NCI-H82 treated with DMSO at 0.1 percent for 48 hours (cell line): Measurements from ENCODE around the gene RAB8B.

Experiments used
- DNase-seq: peaks from one replicate; lab custom pipeline; 2025; ENCODE audit not compliant: unreplicated experiment; lab: John Stamatoyannopoulos, UW

Gene RAB8B

DNA sequence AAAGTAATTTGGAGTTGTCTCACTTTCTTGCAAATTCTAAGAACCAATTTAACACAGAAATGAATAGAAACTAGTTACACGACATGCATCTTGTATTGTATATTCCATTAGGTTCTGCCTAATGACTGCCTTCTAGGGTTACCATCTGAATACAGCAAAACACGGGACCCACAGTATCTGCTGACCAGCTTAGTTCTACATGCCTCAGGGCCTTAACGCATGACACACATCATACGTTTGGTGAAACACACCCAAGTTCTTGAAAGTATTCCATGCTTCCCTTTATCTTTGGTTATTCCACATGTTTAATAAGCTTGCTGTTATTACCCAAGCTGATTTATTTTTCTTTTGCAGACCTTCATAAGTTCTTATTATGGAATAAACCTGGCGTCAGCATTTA, 115.9 kb downstream of the RAB8B start:
- DNase-seq, result no peak

- no peak for DNase-seq
Measured at GRCh38 chr15:63306492-63307073, 117.2 kb downstream of the RAB8B start.

DNA sequence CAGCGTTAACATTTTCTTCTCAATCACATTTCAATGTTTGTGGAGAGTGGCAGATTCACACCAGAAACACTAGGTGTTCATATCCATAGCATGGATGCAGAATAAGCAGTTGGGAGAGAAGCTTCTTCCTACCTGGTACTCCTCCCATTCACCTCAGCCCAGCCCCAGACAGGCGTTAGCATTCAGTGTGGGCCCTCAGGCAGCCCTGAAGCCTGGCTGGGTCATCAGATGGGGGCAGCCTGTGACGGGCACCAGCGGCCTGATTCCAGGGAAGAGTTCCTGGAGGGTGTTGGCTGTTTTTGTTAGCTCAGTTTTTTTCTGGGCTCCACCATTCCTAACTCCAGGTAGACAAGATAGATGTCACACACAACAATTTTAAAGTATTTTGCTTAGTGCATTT, 119.1 kb downstream of the RAB8B start:
- DNase-seq, result no peak

DNA sequence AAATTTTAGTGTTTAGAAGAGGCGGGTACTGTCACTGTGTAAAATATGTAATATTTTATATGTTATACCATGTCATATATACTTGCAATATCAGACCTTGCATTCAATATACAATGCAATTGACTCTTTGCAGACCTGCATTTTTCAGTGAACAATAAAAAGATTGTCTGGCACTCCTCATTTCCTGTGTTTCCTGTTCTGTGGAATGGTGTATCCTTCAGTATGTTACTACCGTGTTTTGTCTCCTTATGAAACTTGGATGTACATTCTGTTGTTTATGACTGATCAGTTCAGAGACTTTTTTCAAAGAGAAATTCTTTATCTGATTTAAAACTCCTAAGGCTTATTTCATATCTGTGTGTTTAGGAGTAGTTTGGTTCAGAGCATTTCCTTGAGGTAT, 119.5 kb downstream of the RAB8B start:
- DNase-seq, result no peak

DNA sequence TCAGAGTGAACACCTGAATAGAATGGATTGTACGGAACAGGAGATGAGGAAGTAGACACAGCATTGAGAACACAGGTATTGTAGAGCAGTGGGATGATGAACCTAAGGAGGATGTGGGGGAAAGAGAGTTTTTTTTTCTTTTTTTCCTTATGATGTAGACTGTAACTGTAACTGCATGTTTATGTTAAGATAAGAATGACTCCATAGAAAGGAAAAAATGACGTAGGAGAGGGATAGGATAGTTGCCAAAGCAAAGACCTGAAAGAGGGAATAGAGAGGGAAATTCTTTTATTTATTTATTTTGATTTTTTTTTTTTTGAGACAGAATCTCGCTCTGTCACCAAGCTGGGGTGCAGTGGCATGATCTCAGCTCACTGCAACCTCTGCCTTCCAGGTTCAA, 121.2 kb downstream of the RAB8B start:
- no peak for DNase-seq

- no peak for DNase-seq
Measured at GRCh38 chr15:63312286-63312685, 122.9 kb downstream of the RAB8B start.

GRCh38 chr15:63313825-63314224, 124.4 kb downstream of the RAB8B start:
- no peak for DNase-seq

DNA sequence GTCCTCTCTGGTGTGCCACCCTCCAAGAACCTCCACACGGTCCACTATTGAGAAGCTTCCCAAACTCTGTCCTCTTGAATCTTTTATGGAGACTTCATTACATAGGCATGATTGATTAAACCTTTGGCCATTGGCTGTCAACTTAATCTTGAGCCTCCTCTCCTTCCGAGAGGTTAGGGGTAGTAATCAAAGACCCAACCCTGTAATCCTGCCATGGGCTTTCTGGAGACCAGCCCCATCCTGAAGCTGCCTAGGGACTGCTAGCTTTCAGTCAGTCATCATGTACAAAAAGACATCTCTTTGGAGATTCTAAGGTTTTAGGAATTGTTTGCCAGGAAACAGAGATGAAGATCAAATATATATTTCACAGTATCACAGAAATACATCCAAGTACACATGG, 125.0 kb downstream of the RAB8B start:
- DNase-seq, result no peak
